GM19351 (cell line): ENCODE data around the gene LRP10.
"Not testable (repeated sequence)": the region's sequence is repeated elsewhere in the genome, so short reads cannot be mapped to it uniquely, and the experiment has no call there.

Source experiments
- ATAC-seq: cut with Tn5 transposase; IDR thresholded peaks from one replicate; pipeline ENCODE4 v1.9.1; 2021; ENCODE audit warnings: mild to moderate bottlenecking, moderate library complexity; ENCODE audit not compliant: unreplicated experiment

Gene LRP10

GRCh38 chr14:22842211-22843122 lies 29.1 kb upstream of the LRP10 start:
- ATAC-seq, result no peak

- no peak for ATAC-seq
Observed at GRCh38 chr14:22843123-22843925, 28.2 kb upstream of the LRP10 start.

- ATAC-seq, result no peak
Observed at GRCh38 chr14:22844221-22845102, 27.1 kb upstream of the LRP10 start.

GRCh38 chr14:22845103-22845394 lies 26.5 kb upstream of the LRP10 start:
- ATAC-seq, result no peak

- no peak for ATAC-seq
Observed at GRCh38 chr14:22845821-22846625, 25.5 kb upstream of the LRP10 start.

- ATAC-seq, result no peak
Observed at GRCh38 chr14:22846811-22847307, 24.7 kb upstream of the LRP10 start.

- no peak for ATAC-seq
Observed at GRCh38 chr14:22847661-22848341, 23.7 kb upstream of the LRP10 start.

- no peak for ATAC-seq
Observed at GRCh38 chr14:22848351-22849164, 23.0 kb upstream of the LRP10 start.

- no peak for ATAC-seq
Observed at GRCh38 chr14:22849212-22849819, 22.2 kb upstream of the LRP10 start.

- ATAC-seq, result no peak
Observed at GRCh38 chr14:22850944-22851764, 20.4 kb upstream of the LRP10 start.

- ATAC-seq, result not testable (repeated sequence)
Observed at GRCh38 chr14:22852178-22852577, 19.4 kb upstream of the LRP10 start.

GRCh38 chr14:22852599-22852939 lies 19.0 kb upstream of the LRP10 start:
- ATAC-seq, result no peak

- ATAC-seq, result peak; percentile 79
Observed at GRCh38 chr14:22852940-22853767, 18.4 kb upstream of the LRP10 start.

- not testable (repeated sequence) for ATAC-seq
Observed at GRCh38 chr14:22854296-22854695, 17.2 kb upstream of the LRP10 start.

- ATAC-seq, result no peak
Observed at GRCh38 chr14:22854963-22855724, 16.4 kb upstream of the LRP10 start.

GRCh38 chr14:22856428-22856827 lies 15.1 kb upstream of the LRP10 start:
- ATAC-seq, result no peak
